ENCODE measurements around the gene ZNF618. TPM values are rescaled to one million over a fixed set of nuclear protein-coding genes. Genes with fewer than 3 reads are reported as not detected.

ZNF618 gene
- total RNA-seq, 1 donor from 2014 or later = 3.9 TPM

DNA sequence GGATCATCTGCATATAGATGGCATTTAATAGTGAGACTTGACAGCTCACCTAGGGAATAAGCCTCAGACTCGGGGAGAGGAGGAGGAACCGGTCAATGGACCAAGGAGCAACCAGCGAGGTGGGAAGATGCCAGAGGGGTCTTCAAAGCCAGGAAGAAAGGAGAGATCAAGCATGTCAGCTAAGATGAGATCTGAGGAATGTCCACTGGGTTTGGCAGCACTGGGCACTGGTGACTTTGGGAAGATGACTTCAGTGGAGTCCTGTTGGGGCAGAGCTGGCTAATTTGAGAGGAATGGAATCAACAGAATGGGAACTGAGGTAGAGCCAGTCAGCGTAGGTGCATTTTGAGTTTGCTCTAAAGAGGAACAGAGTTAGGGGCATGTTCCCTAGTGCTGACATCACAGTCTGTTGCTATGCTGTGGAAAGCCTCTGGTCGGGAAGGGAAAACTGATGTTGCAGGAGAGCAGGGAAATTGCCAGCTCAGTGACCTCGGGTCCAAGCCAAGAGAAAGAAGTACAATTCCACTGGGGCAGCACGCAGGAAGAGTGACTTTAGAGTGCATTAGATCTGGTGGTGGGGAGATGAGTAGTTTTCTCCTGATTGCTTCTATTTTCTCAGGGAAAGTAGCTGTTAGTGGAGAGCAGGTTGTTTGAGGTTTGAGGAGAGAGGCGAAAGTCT is 56.9 kb downstream of the ZNF618 start:
- H3K4me3 ChIP-seq (ENCODE audit: low read depth, low read length) = no peak overlapping the region
- TF ChIP-seq, protein P1, sequence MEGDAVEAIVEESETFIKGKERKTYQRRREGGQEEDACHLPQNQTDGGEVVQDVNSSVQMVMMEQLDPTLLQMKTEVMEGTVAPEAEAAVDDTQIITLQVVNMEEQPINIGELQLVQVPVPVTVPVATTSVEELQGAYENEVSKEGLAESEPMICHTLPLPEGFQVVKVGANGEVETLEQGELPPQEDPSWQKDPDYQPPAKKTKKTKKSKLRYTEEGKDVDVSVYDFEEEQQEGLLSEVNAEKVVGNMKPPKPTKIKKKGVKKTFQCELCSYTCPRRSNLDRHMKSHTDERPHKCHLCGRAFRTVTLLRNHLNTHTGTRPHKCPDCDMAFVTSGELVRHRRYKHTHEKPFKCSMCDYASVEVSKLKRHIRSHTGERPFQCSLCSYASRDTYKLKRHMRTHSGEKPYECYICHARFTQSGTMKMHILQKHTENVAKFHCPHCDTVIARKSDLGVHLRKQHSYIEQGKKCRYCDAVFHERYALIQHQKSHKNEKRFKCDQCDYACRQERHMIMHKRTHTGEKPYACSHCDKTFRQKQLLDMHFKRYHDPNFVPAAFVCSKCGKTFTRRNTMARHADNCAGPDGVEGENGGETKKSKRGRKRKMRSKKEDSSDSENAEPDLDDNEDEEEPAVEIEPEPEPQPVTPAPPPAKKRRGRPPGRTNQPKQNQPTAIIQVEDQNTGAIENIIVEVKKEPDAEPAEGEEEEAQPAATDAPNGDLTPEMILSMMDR (conservative IDR thresholded peaks at IDR 0.05; ENCODE audit: low read depth, low read length) = no peak
- no peak for DNase-seq (ENCODE audit: low read depth)

DNA sequence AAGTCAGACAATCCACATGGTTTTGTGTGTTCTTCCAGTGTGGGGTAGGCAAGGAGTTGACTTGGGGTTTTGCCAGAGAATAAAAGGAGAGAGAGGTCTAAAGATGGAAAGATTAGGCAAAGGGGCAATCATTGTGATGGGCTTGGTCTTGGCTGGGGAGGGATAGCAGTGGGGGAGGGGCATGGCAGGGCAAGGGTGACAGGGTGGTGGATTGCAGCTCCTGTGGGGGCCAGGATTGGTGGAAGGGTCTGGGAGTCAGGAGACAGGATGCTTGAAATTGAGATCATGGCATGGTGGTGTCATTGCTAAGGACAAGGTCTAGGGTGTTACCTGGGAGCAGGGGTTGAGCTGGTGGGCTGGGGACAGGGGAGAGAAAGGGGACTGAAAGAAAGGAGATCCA is 57.6 kb downstream of the ZNF618 start:
- no peak overlapping the region for H3K4me3 ChIP-seq (ENCODE audit: low read depth, low read length)
- TF ChIP-seq, protein P1 (conservative IDR thresholded peaks at IDR 0.05; ENCODE audit: low read depth, low read length) = no peak
- DNase-seq (ENCODE audit: low read depth) = no peak

GRCh38 chr9:113934167-113934828 is 58.2 kb downstream of the ZNF618 start:
- no peak overlapping the region for H3K4me3 ChIP-seq (ENCODE audit: low read depth, low read length)
- no peak for DNase-seq (ENCODE audit: low read depth)
- TF ChIP-seq, protein P1 (conservative IDR thresholded peaks at IDR 0.05; ENCODE audit: low read depth, low read length) = peak; percentile 2

DNA sequence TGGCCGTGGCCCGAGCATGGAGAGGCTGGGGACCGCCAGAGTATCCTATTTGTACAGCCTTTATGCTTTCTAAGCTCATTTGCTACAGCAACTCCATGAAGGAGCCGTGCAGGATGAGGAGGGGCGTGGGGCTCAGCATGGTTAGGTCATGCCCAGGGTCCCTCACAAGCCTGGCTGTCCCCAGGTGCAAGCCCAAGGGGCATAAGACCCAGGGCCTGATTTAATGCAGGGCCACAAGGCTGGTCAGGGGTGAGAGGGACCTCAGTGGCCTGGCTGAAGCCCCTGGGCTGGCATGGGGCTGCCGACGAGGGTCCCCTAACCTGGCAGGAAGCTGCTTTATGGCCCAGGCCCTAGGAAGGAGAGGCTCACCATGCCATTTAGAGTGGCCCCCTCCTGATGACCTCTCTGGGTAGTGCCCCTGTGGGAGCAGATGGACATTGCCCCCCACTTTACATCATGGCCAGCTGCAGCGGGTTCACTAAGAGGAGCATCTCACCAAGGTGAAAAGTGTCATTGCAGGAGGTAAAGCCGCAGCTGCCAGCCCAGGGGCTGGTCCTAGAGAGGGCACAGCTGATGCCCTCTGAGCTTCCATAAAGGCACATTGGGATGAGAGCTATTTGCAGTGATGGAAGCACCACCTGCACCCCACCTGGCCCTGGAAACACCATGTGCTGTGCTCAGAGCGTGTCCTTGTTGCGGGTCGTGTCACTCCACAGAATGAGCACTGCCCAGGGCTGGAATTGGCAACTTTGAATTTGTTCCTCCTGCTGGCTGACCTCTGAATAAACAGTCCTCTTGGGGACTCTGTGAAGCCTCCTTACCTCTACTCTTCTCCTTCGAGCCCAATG is 58.9 kb downstream of the ZNF618 start:
- H3K4me3 ChIP-seq (ENCODE audit: low read depth, low read length) = no peak overlapping the region
- TF ChIP-seq, protein P1 (conservative IDR thresholded peaks at IDR 0.05; ENCODE audit: low read depth, low read length) = no peak
- DNase-seq (ENCODE audit: low read depth) = no peak

DNA sequence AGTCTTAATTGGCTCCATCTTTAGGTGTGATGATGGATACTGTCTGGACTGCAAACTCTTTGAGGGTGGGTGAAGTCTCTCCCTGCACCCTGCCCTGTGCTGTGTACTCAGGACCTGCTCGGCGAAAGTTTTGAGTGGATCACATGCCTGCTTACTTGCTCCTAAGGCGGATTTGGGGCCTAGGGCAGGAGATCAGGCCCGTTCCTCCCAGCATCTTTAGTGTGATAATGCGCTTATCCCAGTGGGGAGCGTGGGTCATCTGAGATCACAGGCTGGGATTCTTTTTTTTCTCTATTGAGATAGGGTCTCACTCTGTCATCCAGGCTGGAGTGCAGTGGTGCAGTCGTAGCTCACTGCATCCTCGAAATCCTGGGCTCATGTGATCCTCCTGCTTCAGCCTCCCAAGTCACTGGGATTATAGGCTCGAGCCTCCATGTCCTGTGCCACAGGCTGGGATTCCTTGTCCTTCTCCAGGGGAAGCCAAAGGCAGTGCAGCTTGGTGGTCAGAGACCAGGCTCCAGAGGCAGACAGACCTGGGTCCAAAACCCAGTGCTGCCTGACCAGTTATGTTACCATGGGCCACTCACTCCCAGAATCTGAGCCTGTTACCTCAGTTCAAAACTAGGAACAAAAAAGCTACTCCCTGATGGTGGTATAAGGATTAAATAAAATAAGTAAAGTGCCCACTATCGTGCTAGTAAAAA is 59.7 kb downstream of the ZNF618 start:
- no peak for DNase-seq (ENCODE audit: low read depth)
- TF ChIP-seq, protein P1 (conservative IDR thresholded peaks at IDR 0.05; ENCODE audit: low read depth, low read length) = no peak
- no peak overlapping the region for H3K4me3 ChIP-seq (ENCODE audit: low read depth, low read length)

GRCh38 chr9:113940077-113940476 is 64.0 kb downstream of the ZNF618 start:
- TF ChIP-seq, protein P1 (conservative IDR thresholded peaks at IDR 0.05; ENCODE audit: low read depth, low read length) = no peak
- DNase-seq (ENCODE audit: low read depth) = no peak
- no peak overlapping the region for H3K4me3 ChIP-seq (ENCODE audit: low read depth, low read length)

All from epithelial cell of proximal tubule (primary cell).